22Rv1 (cell line): Measurements from ENCODE around the gene GOLPH3L.

Experiments
- CTCF ChIP-seq: fragments of 450-650 bp; IDR thresholded peaks from 2 replicates; pipeline ENCODE4 v1.5.1; 2017; ENCODE audit warnings: mild to moderate bottlenecking
- ZFX ChIP-seq: fragments of 450-650 bp; IDR thresholded peaks from 2 replicates; pipeline ENCODE4 v1.6.1; 2017; ENCODE audit warnings: antibody characterized with exemption, borderline replicate concordance

- TF ChIP-seq CTCF, result no peak
- no peak for TF ChIP-seq ZFX
These were observed 47.4 kb downstream of the GOLPH3L start for GRCh38 chr1:150649441-150650075.
